Cardiac muscle cell (in vitro differentiated cells and primary cell): ENCODE measurements around the gene USP26. TPM values are rescaled to one million over a fixed set of nuclear protein-coding genes. Genes with fewer than 3 reads are reported as not detected.
"Not testable (repeated sequence)": the region's sequence is repeated elsewhere in the genome, so short reads cannot be mapped to it uniquely, and the experiment has no call there.

Experiments used
- DNase-seq, 2 donors: peaks; one replicate each; pipeline versions ENCODE4 v3.0.0 to v3.0.0-alpha.2; 2010 to 2017; ENCODE audit warnings: low read depth in 1 of 2, low spot score in 1 of 2
- H3K27ac ChIP-seq: fragments of 200-600 bp; sonication (generic); 2 replicates; pipeline ENCODE4 v1.5.1; 2016
- H3K27me3 ChIP-seq: fragments of 200-600 bp; sonication (generic); 2 replicates; pipeline ENCODE4 v1.6.0; 2016; ENCODE audit warnings: control low read depth
- H3K36me3 ChIP-seq: fragments of 200-600 bp; sonication (generic); 2 replicates; pipeline ENCODE4 v1.5.1; 2016; ENCODE audit warnings: control low read depth
- H3K4me1 ChIP-seq: fragments of 200-600 bp; sonication (generic); 2 replicates; pipeline ENCODE4 v1.8.1; 2017; ENCODE audit warnings: low read depth, mild to moderate bottlenecking, mixed run types
- H3K4me3 ChIP-seq: fragments of 200-600 bp; sonication (generic); 2 replicates; pipeline ENCODE4 v1.5.1; 2016; ENCODE audit warnings: mild to moderate bottlenecking
- H3K9me3 ChIP-seq: fragments of 200-600 bp; sonication (generic); 2 replicates; pipeline ENCODE4 v1.5.1; 2017; ENCODE audit warnings: low read depth, mild to moderate bottlenecking, control low read depth
- polyA plus RNA-seq: library from polyadenylated mRNA; unstranded; fragments of >200 nt; fragmentation: Nextera tagmentation; extraction: Ambion mirVana; gene quantifications from 2 replicates; pipeline ENCODE4 v1.2.1, GENCODE V29; 2016
- total RNA-seq: library from RNA; depleted of rRNA; stranded (reverse); fragments of >200 nt; gene quantifications from 2 replicates; pipeline ENCODE4 v1.2.3, GENCODE V29; 2016
- TF ChIP-seq, protein P1 (sequence below): IDR thresholded peaks from 2 replicates; pipeline ENCODE4 v1.5.1; 2012; ENCODE audit warnings: low read depth, mild to moderate bottlenecking, low read length

USP26 gene
- total and polyA plus RNA-seq, 2 experiments from 2014 or later = not detected

- no peaks in the 10 kb centered on the region for H3K27me3 ChIP-seq
- H3K27ac ChIP-seq = no peak overlapping the region
- no peak overlapping the region for H3K4me3 ChIP-seq
- TF ChIP-seq, protein P1, sequence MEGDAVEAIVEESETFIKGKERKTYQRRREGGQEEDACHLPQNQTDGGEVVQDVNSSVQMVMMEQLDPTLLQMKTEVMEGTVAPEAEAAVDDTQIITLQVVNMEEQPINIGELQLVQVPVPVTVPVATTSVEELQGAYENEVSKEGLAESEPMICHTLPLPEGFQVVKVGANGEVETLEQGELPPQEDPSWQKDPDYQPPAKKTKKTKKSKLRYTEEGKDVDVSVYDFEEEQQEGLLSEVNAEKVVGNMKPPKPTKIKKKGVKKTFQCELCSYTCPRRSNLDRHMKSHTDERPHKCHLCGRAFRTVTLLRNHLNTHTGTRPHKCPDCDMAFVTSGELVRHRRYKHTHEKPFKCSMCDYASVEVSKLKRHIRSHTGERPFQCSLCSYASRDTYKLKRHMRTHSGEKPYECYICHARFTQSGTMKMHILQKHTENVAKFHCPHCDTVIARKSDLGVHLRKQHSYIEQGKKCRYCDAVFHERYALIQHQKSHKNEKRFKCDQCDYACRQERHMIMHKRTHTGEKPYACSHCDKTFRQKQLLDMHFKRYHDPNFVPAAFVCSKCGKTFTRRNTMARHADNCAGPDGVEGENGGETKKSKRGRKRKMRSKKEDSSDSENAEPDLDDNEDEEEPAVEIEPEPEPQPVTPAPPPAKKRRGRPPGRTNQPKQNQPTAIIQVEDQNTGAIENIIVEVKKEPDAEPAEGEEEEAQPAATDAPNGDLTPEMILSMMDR = no peak
- no peaks in the 10 kb centered on the region for H3K36me3 ChIP-seq
- no peaks in the 10 kb centered on the region for H3K9me3 ChIP-seq
- no peaks in the 10 kb centered on the region for H3K4me1 ChIP-seq
- no peak for DNase-seq
Measured at GRCh38 chrX:133046601-133047000, 50.3 kb downstream of the USP26 start.

- DNase-seq = peak in 1 of 2 donors; percentile 29
- H3K4me1 ChIP-seq = no peaks in the 10 kb centered on the region
- H3K27me3 ChIP-seq = no peaks in the 10 kb centered on the region
- TF ChIP-seq, protein P1 = no peak
- H3K4me3 ChIP-seq = no peak overlapping the region
- H3K27ac ChIP-seq = no peak overlapping the region
- no peaks in the 10 kb centered on the region for H3K9me3 ChIP-seq
- no peaks in the 10 kb centered on the region for H3K36me3 ChIP-seq
Measured at GRCh38 chrX:133045986-133046385, 50.9 kb downstream of the USP26 start.

DNA sequence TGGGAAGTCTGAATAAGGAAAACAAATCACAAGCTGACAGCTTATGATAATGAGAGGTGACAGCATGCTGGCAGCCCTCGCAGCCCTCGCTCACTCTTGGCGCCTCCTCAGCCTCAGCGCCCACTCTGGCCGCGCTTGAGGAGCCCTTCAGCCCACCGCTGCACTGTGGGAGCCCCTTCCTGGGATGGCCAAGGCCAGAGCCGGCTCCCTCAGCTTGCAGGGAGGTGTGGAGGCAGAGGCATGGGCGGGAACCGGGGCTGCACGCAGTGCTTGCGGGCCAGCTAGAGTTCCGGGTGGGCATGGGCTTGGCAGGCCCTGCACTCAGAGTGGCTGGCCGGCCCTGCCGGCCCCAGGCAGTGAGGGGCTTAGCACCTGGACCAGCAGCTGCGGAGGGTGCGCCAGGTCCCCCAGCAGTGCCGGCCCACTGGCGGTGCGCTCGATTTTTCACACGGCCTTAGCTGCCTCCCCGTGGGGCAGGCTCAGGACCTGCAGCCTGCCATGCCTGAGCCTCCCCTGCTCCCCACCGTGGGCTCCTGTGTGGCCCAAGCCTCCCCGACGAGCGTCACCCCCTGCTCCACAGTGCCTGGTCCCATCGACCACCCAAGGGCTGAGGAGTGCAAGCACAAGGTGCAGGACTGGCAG is 52.6 kb downstream of the USP26 start:
- not testable (repeated sequence) for H3K4me3 ChIP-seq, H3K27me3 ChIP-seq, H3K36me3 ChIP-seq, H3K27ac ChIP-seq, DNase-seq, H3K4me1 ChIP-seq, H3K9me3 ChIP-seq

DNA sequence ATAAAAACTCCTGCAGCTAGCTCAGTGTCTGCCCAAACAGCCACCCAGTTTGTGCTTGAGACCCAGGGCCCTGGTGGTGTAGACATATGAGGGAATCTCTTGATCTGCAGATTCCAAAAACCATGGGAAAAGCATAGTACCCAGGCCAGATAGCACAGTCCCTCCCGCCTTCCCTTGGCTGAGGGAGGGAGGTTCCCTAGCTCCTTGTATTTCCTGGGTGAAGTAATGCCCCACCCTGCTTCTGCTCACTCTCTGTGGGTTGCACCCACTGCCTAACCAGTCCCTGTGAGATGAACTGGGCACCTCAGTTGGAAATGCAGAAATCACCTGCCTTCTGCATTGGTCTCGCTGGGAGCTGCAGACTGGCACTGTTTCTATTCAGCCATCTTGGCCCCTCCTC is 54.6 kb downstream of the USP26 start:
- no peak overlapping the region for H3K4me3 ChIP-seq
- no peaks in the 10 kb centered on the region for H3K9me3 ChIP-seq
- no peaks in the 10 kb centered on the region for H3K36me3 ChIP-seq
- TF ChIP-seq, protein P1 = no peak
- no peaks in the 10 kb centered on the region for H3K4me1 ChIP-seq
- H3K27ac ChIP-seq = no peak overlapping the region
- no peak for DNase-seq
- H3K27me3 ChIP-seq = no peaks in the 10 kb centered on the region

- H3K4me1 ChIP-seq = no peaks in the 10 kb centered on the region
- DNase-seq = no peak
- H3K27ac ChIP-seq = no peak overlapping the region
- TF ChIP-seq, protein P1 = no peak
- no peaks in the 10 kb centered on the region for H3K36me3 ChIP-seq
- no peak overlapping the region for H3K4me3 ChIP-seq
- no peaks in the 10 kb centered on the region for H3K27me3 ChIP-seq
- H3K9me3 ChIP-seq = no peaks in the 10 kb centered on the region
Measured at GRCh38 chrX:133033010-133033409, 63.9 kb downstream of the USP26 start.

- Histone ChIP-seq H3K27me3 (no peaks in the 10 kb centered on the region), H3K4me1 (no peaks in the 10 kb centered on the region), H3K4me3 (no peak overlapping the region), H3K9me3 (no peaks in the 10 kb centered on the region), H3K27ac (no peak overlapping the region), H3K36me3 (no peaks in the 10 kb centered on the region)
- TF ChIP-seq, protein P1 = no peak
- no peak for DNase-seq
Measured at GRCh38 chrX:133018229-133018628, 78.7 kb downstream of the USP26 start.
